H1 (cell line): Measurements from ENCODE around the gene THAP7. TPM values are rescaled to one million over a fixed set of nuclear protein-coding genes. Genes with fewer than 3 reads are reported as not detected.

Experiments used
- ATF2 ChIP-seq: IDR thresholded peaks from 2 replicates; pipeline ENCODE4 v1.6.1; 2012; ENCODE audit warnings: low read length, inconsistent platforms
- polyA plus RNA-seq, 7 experiments: library from polyadenylated mRNA; depleted of rRNA in 3 of 7; stranded (reverse) in 5 of 7; unstranded in 2 of 7; fragments of >200 nt in 5 of 7; fragments of 200-250 nt in 2 of 7; gene quantifications; 1 replicate in 5 of 7; 2 replicates in 1 of 7; 4 replicates in 1 of 7; pipeline versions ENCODE4 v1.2.1 to v1.2.3, GENCODE V29; 2011 to 2013; ENCODE audit warnings: missing spikeins in 2 of 7, mixed read lengths in 2 of 7
- total RNA-seq: library from RNA; stranded (reverse); fragmentation: NEBNext Ultra II Directional; extraction: Animal tissue kit (Norgen Biotek cat#: 25700); gene quantifications from 2 replicates; pipeline ENCODE4 v1.2.1, GENCODE V29; 2021

The THAP7 gene
- total and polyA plus RNA-seq, 2 of the 8 experiments (the other 6 are each of a cell fraction or from before 2014, with no cell fraction given), result 16.9 to 32.5 TPM

GRCh38 chr22:20976291-20976877 is 25.5 kb downstream of the THAP7 start (continued):
- no peak for TF ChIP-seq ATF2
